ENCODE measurements around the gene PTPRN2.

The PTPRN2 gene

DNA sequence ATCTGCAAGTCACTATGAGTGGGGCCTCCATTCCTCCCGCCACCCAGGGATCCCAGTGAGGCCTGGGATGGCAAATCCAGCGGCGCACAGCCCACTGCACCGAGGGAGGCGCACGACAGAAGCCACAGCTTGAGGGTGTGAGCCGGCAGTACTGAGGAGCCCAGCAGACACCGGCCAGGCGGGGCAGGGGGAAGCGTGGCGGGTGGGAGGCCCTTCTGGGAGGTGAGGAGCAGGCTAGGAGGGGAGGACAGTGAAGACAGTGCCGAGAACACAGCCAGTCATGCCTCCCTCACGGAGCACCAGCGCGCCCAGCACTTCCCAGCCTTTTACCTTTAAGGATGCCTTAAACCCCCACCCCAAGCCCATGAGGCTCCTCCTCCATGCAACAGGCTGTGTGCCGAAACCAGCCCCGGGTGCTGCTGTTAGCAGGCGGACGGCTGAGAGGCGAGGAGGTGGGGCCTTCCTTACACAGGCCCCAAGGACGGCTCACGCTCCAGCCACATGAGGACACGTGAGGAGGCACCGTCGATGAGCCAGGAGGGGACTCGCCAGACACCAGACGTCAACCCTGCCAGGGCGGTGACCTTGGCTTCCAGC lies 258.5 kb downstream of the PTPRN2 start:
- FAIRE-seq (no peak), DNase-seq (ENCODE audit: insufficient read length, low spot score) (no peak)
- TF ChIP-seq, protein P1, sequence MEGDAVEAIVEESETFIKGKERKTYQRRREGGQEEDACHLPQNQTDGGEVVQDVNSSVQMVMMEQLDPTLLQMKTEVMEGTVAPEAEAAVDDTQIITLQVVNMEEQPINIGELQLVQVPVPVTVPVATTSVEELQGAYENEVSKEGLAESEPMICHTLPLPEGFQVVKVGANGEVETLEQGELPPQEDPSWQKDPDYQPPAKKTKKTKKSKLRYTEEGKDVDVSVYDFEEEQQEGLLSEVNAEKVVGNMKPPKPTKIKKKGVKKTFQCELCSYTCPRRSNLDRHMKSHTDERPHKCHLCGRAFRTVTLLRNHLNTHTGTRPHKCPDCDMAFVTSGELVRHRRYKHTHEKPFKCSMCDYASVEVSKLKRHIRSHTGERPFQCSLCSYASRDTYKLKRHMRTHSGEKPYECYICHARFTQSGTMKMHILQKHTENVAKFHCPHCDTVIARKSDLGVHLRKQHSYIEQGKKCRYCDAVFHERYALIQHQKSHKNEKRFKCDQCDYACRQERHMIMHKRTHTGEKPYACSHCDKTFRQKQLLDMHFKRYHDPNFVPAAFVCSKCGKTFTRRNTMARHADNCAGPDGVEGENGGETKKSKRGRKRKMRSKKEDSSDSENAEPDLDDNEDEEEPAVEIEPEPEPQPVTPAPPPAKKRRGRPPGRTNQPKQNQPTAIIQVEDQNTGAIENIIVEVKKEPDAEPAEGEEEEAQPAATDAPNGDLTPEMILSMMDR (IDR thresholded peaks at IDR 0.05; ENCODE audit: insufficient read depth, missing control alignments): no peak

DNA sequence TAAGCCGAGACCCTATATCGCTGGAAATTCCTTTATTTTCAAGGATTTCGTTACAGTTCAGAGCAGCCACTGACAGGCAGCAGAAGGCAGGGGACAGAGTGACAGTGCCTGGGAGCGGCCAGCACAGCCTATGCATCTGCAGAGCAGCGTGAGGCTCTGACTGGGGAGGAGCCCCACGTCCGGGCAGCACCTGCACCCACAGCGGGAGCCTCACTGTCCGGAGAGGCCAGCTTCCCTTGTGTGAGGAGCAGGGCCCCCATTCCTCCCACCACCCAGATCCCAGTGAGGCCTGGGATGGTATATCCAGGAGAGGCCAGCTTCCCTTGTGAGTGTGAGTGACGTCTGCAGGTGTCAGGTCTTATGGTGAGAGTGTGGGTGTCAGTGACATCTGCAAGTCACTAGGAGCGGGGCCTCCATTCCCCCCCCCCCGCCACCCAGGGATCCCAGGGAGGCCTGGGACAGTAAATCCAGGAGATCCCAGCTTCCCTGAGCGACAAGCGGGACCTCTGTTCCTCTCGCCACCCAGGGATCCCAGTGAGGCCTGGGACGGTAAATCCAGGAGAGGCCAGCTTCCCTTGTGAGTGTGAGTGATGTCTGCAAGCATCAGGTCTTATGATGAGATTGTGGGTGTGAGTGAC lies 259.1 kb downstream of the PTPRN2 start:
- FAIRE-seq (no peak), DNase-seq (ENCODE audit: insufficient read length, low spot score) (no peak)
- TF ChIP-seq, protein P1 (IDR thresholded peaks at IDR 0.05; ENCODE audit: insufficient read depth, missing control alignments): no peak

DNA sequence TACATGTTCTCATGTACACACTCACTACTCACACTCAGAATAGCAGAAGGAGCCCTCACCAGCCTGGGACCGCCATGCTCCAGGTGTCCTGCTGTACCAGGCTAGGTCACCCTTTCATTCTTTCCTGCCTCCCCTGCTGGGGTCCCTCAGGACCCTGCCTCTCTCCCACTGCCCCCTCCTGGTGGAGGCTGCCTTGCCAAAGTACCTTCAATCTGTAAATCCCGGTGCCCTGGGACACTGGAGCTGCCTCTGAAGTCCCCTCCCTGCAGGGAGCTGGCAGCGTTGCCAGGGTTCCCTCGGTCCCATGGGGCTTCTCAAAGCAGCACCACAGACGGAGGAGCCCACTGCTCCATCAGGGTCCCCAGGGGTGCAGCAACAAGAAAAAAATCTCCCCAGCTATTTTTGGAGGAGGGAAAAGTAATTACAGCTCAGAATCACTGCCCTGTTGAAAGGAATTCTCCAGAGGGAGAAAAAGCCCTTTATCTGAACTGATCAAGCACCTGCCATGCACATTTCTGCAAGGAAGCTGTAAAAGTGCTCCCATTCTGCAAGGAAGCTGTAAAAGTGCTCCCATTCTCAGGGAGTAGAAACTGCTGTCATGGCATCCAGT lies 259.9 kb downstream of the PTPRN2 start:
- TF ChIP-seq, protein P1 (IDR thresholded peaks at IDR 0.05; ENCODE audit: insufficient read depth, missing control alignments): no peak
- FAIRE-seq: no peak
- no peak for DNase-seq (ENCODE audit: insufficient read length, low spot score)

DNA sequence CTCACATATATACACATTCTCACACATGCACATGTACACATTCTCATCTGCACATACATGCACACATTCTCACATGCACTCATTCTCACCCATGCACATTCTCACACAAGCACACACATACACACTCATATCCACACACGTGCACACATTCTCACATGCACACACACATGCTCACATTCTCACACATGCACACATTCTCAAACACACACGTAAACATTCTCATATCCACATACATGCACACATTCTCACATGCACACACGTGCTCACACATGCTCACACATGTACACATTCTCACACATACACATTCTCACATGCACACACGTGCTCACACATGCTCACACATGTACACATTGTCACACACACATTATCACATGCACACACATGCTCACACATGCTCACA lies 260.6 kb downstream of the PTPRN2 start:
- DNase-seq (ENCODE audit: insufficient read length, low spot score): no peak
- no peak for FAIRE-seq
- TF ChIP-seq, protein P1 (IDR thresholded peaks at IDR 0.05; ENCODE audit: insufficient read depth, missing control alignments): no peak

DNA sequence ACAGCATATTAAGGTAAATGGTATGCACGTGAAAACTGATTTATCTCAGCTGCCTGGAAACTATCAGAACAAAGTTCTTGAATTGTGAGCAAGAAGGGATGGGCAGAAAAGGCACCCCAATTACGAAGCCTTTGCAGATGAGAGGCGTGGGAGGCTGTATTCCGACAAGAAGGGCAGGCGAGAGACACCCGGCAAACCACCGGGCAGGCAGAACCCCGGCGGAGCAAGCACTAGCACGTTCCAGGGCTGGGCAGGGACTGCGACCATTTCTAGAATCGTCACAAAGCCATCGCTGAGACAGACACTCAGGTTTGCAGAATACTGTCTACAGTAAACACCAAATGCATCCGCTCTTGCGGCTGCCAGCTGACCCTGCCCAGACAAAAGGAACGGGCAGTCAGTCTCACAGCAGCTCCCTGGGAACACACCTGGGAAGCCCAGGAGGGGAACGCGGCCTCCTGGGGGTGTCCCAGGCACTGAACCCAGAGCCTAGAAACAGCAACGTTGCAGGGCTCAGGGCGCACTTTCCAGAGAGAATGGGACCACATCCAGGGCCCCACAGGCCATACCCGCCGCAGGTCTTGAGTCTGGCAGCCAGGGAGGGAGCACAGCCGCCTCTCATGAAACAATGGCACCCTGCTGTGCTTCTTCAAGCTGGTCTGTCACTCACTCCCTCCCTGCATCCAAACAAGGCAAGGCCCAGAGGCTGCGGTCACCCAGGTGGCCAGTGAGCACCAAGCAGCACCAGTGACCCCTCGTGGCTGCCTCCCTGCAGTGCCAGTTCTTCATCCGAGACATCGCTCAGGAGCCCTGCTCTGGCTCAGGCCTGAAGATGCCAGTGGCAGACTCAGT lies 261.9 kb downstream of the PTPRN2 start:
- DNase-seq (ENCODE audit: insufficient read length, low spot score) (no peak), FAIRE-seq (no peak)
- TF ChIP-seq, protein P1 (IDR thresholded peaks at IDR 0.05; ENCODE audit: insufficient read depth, missing control alignments): no peak

DNA sequence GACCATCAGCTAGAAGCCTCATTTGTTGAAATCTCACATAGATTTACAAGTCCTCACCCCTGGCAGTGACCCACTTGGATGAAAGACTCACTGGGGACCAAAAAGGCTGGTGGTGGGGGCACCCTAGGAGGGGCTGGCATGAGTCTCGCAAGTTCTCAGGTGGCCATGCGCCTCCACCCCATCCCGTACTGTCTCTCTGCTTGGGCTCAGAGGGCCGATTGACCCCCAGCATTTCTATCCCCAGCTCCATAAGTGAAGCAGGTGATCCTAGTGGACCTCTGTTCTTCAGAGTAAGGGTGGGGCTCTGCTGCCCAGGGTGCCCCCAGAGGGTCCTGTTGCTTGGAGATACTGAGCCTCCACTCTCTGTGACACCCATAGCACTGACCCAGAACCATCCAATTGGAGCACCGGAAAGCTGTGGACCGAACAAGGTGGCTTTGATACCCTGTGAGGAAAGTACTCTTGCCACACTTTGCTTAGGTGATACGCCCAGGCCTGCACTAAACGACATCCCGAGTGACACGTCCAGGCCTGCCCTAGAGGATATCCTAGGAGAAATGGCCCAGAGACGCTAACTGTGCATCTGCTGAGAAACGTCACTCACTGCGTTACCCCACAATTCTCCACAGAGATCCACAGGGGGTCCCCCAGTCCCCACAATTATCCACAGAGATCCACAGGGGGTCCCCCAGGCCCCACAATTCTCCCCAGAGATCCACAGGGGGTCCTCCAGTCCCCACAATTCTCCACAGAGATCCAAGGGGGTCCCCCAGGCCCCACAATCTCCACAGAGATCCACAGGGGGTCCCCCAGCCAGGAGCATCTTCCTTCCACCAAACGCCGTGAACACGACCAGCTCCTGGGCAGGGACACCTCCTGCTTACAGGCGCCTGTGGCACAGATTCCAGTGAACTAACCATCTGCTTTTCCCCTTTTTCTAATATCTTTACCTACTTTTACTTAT lies 262.9 kb downstream of the PTPRN2 start:
- TF ChIP-seq, protein P1 (IDR thresholded peaks at IDR 0.05; ENCODE audit: insufficient read depth, missing control alignments): no peak
- DNase-seq (ENCODE audit: insufficient read length, low spot score): no peak
- FAIRE-seq: no peak
